ENCODE data around the gene UBAP1.

DNA sequence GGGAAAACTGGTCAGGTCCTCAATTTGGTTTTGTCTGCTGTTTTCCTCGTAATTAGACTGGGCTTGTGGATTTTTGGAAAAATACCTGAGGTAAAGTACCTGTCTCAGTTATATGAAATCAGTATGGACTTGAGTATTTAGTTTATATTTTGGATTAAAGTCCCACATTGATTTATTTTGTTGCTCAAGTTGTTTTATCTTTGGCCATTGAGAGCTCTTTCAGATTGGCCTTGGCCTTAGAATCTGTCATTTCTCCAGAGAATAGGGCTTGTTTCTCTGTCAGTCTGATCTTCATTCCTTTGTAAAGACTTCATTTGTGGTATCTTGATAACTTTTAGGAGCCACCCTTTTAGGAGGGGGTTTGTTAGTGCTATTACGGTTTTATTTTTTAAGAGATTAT is 21.2 kb downstream of the UBAP1 start:
- TF ChIP-seq POLR2A (IDR thresholded peaks at IDR 0.05; ENCODE audit: low read length), result no peak
- no peak for TF ChIP-seq GATA1 (IDR thresholded peaks at IDR 0.05; ENCODE audit: low read depth, low read length)

Measured in erythroblast (primary cell).